H9 (cell line): Measurements from ENCODE around the gene RAVER1. TPM values are rescaled to one million over a fixed set of nuclear protein-coding genes. Genes with fewer than 3 reads are reported as not detected.

Experiments
- DNase-seq: peaks from one replicate; pipeline ENCODE4 v3.0.0-alpha.2; 2017
- H2AFZ ChIP-seq: one replicate; pipeline ENCODE4 v1.6.1; 2013; ENCODE audit warnings: mild to moderate bottlenecking, low read length, control low read depth, moderate library complexity
- H2AK5ac ChIP-seq: 2 replicates; pipeline ENCODE4 v1.6.1; 2013; ENCODE audit warnings: low read length, control low read depth, mixed read lengths; ENCODE audit not compliant: insufficient read length
- H2BK120ac ChIP-seq: one replicate; pipeline ENCODE4 v1.6.1; 2013; ENCODE audit warnings: low read depth, mild to moderate bottlenecking, low read length, control low read depth, inconsistent platforms; ENCODE audit not compliant: poor library complexity, severe bottlenecking
- H2BK12ac ChIP-seq: 2 replicates; pipeline ENCODE4 v1.6.1; 2013; ENCODE audit warnings: low read length, control low read depth, mixed read lengths, low read depth; ENCODE audit not compliant: insufficient read length
- H2BK15ac ChIP-seq: 2 replicates; pipeline ENCODE4 v1.6.1; 2013; ENCODE audit warnings: low read depth, low read length, control low read depth
- H2BK20ac ChIP-seq: one replicate; pipeline ENCODE4 v1.6.1; 2013; ENCODE audit warnings: low read depth, mild to moderate bottlenecking, low read length, control low read depth, inconsistent platforms; ENCODE audit not compliant: poor library complexity, severe bottlenecking
- H2BK5ac ChIP-seq: 2 replicates; pipeline ENCODE4 v1.6.1; 2013; ENCODE audit warnings: low read length, control low read depth, mixed read lengths; ENCODE audit not compliant: insufficient read length
- H3K14ac ChIP-seq: 2 replicates; pipeline ENCODE4 v1.6.1; 2013; ENCODE audit warnings: low read length, control low read depth; ENCODE audit not compliant: insufficient read depth
- H3K18ac ChIP-seq: 2 replicates; pipeline ENCODE4 v1.6.1; 2013; ENCODE audit warnings: low read depth, mild to moderate bottlenecking, mixed read lengths, low read length, control low read depth; ENCODE audit not compliant: insufficient read length
- H3K23ac ChIP-seq: 2 replicates; pipeline ENCODE4 v1.6.1; 2013; ENCODE audit warnings: low read length, control low read depth, mixed read lengths, low read depth; ENCODE audit not compliant: insufficient read length
- H3K23me2 ChIP-seq: 2 replicates; pipeline ENCODE4 v1.6.1; 2013; ENCODE audit warnings: low read depth, mild to moderate bottlenecking, mixed read lengths, low read length, control low read depth; ENCODE audit not compliant: insufficient read length, poor library complexity, severe bottlenecking
- H3K27ac ChIP-seq: 2 replicates; pipeline ENCODE4 v1.5.1; 2013; ENCODE audit warnings: low read length, control low read depth, mixed read lengths, low read depth; ENCODE audit not compliant: insufficient read length
- H3K27me3 ChIP-seq: 2 replicates; pipeline ENCODE4 v1.6.1; 2013; ENCODE audit warnings: low read length, control low read depth, inconsistent platforms; ENCODE audit not compliant: insufficient read depth
- H3K4ac ChIP-seq: 2 replicates; pipeline ENCODE4 v1.6.1; 2013; ENCODE audit warnings: low read depth, mild to moderate bottlenecking, control low read depth, inconsistent platforms, low read length, moderate library complexity
- H3K4me1 ChIP-seq: 2 replicates; pipeline ENCODE4 v1.6.1; 2013; ENCODE audit warnings: low read length, control low read depth, inconsistent platforms; ENCODE audit not compliant: insufficient read depth
- H3K4me2 ChIP-seq: 2 replicates; pipeline ENCODE4 v1.6.1; 2013; ENCODE audit warnings: low read length, control low read depth, mixed read lengths; ENCODE audit not compliant: insufficient read length, insufficient read depth
- H3K56ac ChIP-seq: 2 replicates; pipeline ENCODE4 v1.6.1; 2013; ENCODE audit warnings: low read depth, mild to moderate bottlenecking, mixed read lengths, low read length, control low read depth; ENCODE audit not compliant: insufficient read length
- H3K79me1 ChIP-seq: 2 replicates; pipeline ENCODE4 v1.6.1; 2013; ENCODE audit warnings: low read depth, mild to moderate bottlenecking, moderate library complexity, low read length, control low read depth, inconsistent platforms; ENCODE audit not compliant: insufficient read depth, poor library complexity, severe bottlenecking
- H3K79me2 ChIP-seq: 2 replicates; pipeline ENCODE4 v1.6.1; 2013; ENCODE audit warnings: low read length, control low read depth, inconsistent platforms; ENCODE audit not compliant: insufficient read depth
- H3K9ac ChIP-seq: 2 replicates; pipeline ENCODE4 v1.6.1; 2013; ENCODE audit warnings: low read length, control low read depth, mixed read lengths; ENCODE audit not compliant: insufficient read length; ENCODE audit errors: extremely low read depth
- H3K9me3 ChIP-seq: one replicate; pipeline ENCODE4 v1.6.1; 2013; ENCODE audit warnings: low read depth, low read length, inconsistent platforms; ENCODE audit not compliant: control insufficient read depth
- H3T11ph ChIP-seq: one replicate; pipeline ENCODE4 v1.6.1; 2013; ENCODE audit warnings: mild to moderate bottlenecking, low read length, control low read depth, inconsistent platforms
- H4K20me1 ChIP-seq: one replicate; pipeline ENCODE4 v1.6.1; 2013; ENCODE audit not compliant: control insufficient read depth, insufficient read length, insufficient read depth
- H4K5ac ChIP-seq: 2 replicates; pipeline ENCODE4 v1.6.1; 2013; ENCODE audit warnings: low read depth, mild to moderate bottlenecking, mixed read lengths, low read length, control low read depth; ENCODE audit not compliant: insufficient read length
- H4K8ac ChIP-seq: replicated peaks from 2 replicates; pipeline ENCODE4 v1.6.1; 2013; ENCODE audit warnings: low read length, control low read depth, mixed read lengths, low read depth; ENCODE audit not compliant: insufficient read length
- H4K91ac ChIP-seq: 2 replicates; pipeline ENCODE4 v1.6.1; 2013; ENCODE audit warnings: low read depth, mild to moderate bottlenecking, moderate library complexity, mixed read lengths, low read length, control low read depth; ENCODE audit not compliant: insufficient read length
- H3K27ac Mint-ChIP-seq, 3 experiments: 2 replicates in 2 of 3; 3 replicates in 1 of 3; pipeline ENCODE4 v1.8.0; 2020 to 2021; ENCODE audit warnings: mixed read lengths in 3 of 3, mild to moderate bottlenecking in 1 of 3, moderate library complexity in 1 of 3
- H3K27me3 Mint-ChIP-seq: 2 replicates; pipeline ENCODE4 v1.8.0; 2021; ENCODE audit warnings: low read depth, mild to moderate bottlenecking, moderate library complexity, mixed read lengths
- H3K36me3 Mint-ChIP-seq, 3 experiments: 2 replicates in 2 of 3; 3 replicates in 1 of 3; pipeline ENCODE4 v1.8.0; 2020 to 2021; ENCODE audit warnings: low read depth in 3 of 3, mixed read lengths in 3 of 3; ENCODE audit not compliant: insufficient read depth in 1 of 3
- H3K4me1 Mint-ChIP-seq, 2 experiments: 2 replicates each; pipeline ENCODE4 v1.8.0; 2020; ENCODE audit warnings: mixed read lengths in 2 of 2
- H3K4me3 Mint-ChIP-seq, 2 experiments: 2 replicates in 1 of 2; 3 replicates in 1 of 2; pipeline ENCODE4 v1.8.0; 2020 to 2021; ENCODE audit warnings: mild to moderate bottlenecking in 2 of 2, mixed read lengths in 2 of 2, moderate library complexity in 1 of 2
- H3K9me3 Mint-ChIP-seq, 2 experiments: 2 replicates in 1 of 2; 3 replicates in 1 of 2; pipeline ENCODE4 v1.8.0; 2020; ENCODE audit warnings: mild to moderate bottlenecking in 2 of 2, mixed read lengths in 2 of 2, moderate library complexity in 1 of 2
- WGBS: extraction: QIAGEN DNeasy Blood & Tissue Kit; methylation state at CpG from one replicate; pipeline ENCODE4 v1.1.7; 2013; ENCODE audit warnings: missing lambda C conversion rate, low lambda C conversion rate, mixed read lengths; ENCODE audit not compliant: insufficient read length; ENCODE audit errors: extremely low coverage; 5-methylcytosine and 5-hydroxymethylcytosine counted together
- total RNA-seq: library from RNA; stranded (reverse); gene quantifications from 2 replicates; pipeline ENCODE4 v1.2.1, GENCODE V29; 2021
- TF ChIP-seq, protein P1 (sequence below): fragments of 200-600 bp; sonication (generic); conservative IDR thresholded peaks from 3 replicates; pipeline ENCODE4 v1.8.0; 2021; ENCODE audit warnings: antibody characterized with exemption, mild to moderate bottlenecking

The RAVER1 gene
- total RNA-seq, 1 experiment from 2014 or later, result 74.7 TPM

- Mint-ChIP-seq H3K9me3 (no peaks in the 10 kb centered on the region), H3K4me1 (0 out of 4 replicates have a peak, but pooled peaks cover 0 to 4% of the 10 kb centered on the region in 2 experiments), H3K36me3 (peaks cover 5 to 17% (median 6%) of the 10 kb centered on the region in 3 experiments; a peak in 4 of 7 replicates), H3K4me3 (no peak overlapping the region), H3K27ac (no peak overlapping the region), H3K27me3 (peaks cover 7% of the 10 kb centered on the region)
- TF ChIP-seq, protein P1, sequence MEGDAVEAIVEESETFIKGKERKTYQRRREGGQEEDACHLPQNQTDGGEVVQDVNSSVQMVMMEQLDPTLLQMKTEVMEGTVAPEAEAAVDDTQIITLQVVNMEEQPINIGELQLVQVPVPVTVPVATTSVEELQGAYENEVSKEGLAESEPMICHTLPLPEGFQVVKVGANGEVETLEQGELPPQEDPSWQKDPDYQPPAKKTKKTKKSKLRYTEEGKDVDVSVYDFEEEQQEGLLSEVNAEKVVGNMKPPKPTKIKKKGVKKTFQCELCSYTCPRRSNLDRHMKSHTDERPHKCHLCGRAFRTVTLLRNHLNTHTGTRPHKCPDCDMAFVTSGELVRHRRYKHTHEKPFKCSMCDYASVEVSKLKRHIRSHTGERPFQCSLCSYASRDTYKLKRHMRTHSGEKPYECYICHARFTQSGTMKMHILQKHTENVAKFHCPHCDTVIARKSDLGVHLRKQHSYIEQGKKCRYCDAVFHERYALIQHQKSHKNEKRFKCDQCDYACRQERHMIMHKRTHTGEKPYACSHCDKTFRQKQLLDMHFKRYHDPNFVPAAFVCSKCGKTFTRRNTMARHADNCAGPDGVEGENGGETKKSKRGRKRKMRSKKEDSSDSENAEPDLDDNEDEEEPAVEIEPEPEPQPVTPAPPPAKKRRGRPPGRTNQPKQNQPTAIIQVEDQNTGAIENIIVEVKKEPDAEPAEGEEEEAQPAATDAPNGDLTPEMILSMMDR, result no peak
- H4K20me1 ChIP-seq, result no peaks in the 10 kb centered on the region
- H3K23me2 ChIP-seq, result no peaks in the 10 kb centered on the region
- H3K18ac ChIP-seq, result no peak overlapping the region
- WGBS, result no CpG with 5 or more reads among the region's 5 CpGs
- no peaks in the 10 kb centered on the region for H3K79me2 ChIP-seq
- H3K23ac ChIP-seq, result no peak overlapping the region
- H3K14ac ChIP-seq, result no peak overlapping the region
- no peak overlapping the region for H2AK5ac ChIP-seq
- H2BK15ac ChIP-seq, result no peak overlapping the region
- H3K9me3 ChIP-seq, result no peaks in the 10 kb centered on the region
- H3K4ac ChIP-seq, result no peak overlapping the region
- H4K8ac ChIP-seq, result no peak overlapping the region
- H3K4me1 ChIP-seq, result no peaks in the 10 kb centered on the region
- H2BK12ac ChIP-seq, result no peak overlapping the region
- H4K91ac ChIP-seq, result no peak overlapping the region
- H2AFZ ChIP-seq, result no peak overlapping the region
- H4K5ac ChIP-seq, result no peak overlapping the region
- no peak overlapping the region for H2BK5ac ChIP-seq
- no peak overlapping the region for H3K56ac ChIP-seq
- no peak overlapping the region for H3K27ac ChIP-seq
- no peak overlapping the region for H2BK20ac ChIP-seq
- H3K4me2 ChIP-seq, result no peak overlapping the region
- H3K9ac ChIP-seq, result no peak overlapping the region
- no peaks in the 10 kb centered on the region for H3K27me3 ChIP-seq
- no peak overlapping the region for H2BK120ac ChIP-seq
- no peak for DNase-seq
- no peaks in the 10 kb centered on the region for H3K79me1 ChIP-seq
- H3T11ph ChIP-seq, result no peak overlapping the region
Measured at GRCh38 chr19:10306327-10306726, 27.0 kb downstream of the RAVER1 start.
